AG09319 (cell line): ENCODE data around the gene ETV4.

Source experiments
- DNase-seq: peaks from one replicate; pipeline ENCODE4 v3.0.0-alpha.2; 2010; ENCODE audit warnings: low read depth; ENCODE audit errors: extremely low read depth
- TF ChIP-seq, protein P1 (sequence below): IDR thresholded peaks from 2 replicates; pipeline ENCODE4 v1.5.1; 2011; ENCODE audit warnings: low read depth, mild to moderate bottlenecking, inconsistent platforms, low read length, moderate library complexity

The ETV4 gene

DNA sequence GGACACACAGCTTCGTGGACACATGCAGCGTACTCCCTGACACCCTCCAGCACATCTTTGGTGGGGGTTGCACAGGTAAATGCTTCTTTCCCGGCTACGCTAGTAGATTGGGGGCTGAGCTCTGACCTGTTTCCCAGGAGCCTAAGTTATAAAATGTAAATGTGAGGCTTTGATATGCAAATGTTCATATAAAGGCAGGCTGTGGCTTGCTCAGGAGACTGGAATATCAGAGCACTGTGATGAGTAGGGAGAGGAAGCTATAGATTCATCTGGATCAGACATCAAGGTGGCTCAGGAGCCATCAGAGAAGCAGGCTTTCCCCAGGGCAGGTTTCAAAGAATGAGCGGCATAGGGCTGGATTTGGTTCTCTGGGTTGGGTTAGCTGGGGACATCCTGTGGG is 3.4 kb upstream of the ETV4 start:
- TF ChIP-seq, protein P1, sequence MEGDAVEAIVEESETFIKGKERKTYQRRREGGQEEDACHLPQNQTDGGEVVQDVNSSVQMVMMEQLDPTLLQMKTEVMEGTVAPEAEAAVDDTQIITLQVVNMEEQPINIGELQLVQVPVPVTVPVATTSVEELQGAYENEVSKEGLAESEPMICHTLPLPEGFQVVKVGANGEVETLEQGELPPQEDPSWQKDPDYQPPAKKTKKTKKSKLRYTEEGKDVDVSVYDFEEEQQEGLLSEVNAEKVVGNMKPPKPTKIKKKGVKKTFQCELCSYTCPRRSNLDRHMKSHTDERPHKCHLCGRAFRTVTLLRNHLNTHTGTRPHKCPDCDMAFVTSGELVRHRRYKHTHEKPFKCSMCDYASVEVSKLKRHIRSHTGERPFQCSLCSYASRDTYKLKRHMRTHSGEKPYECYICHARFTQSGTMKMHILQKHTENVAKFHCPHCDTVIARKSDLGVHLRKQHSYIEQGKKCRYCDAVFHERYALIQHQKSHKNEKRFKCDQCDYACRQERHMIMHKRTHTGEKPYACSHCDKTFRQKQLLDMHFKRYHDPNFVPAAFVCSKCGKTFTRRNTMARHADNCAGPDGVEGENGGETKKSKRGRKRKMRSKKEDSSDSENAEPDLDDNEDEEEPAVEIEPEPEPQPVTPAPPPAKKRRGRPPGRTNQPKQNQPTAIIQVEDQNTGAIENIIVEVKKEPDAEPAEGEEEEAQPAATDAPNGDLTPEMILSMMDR, result no peak

DNA sequence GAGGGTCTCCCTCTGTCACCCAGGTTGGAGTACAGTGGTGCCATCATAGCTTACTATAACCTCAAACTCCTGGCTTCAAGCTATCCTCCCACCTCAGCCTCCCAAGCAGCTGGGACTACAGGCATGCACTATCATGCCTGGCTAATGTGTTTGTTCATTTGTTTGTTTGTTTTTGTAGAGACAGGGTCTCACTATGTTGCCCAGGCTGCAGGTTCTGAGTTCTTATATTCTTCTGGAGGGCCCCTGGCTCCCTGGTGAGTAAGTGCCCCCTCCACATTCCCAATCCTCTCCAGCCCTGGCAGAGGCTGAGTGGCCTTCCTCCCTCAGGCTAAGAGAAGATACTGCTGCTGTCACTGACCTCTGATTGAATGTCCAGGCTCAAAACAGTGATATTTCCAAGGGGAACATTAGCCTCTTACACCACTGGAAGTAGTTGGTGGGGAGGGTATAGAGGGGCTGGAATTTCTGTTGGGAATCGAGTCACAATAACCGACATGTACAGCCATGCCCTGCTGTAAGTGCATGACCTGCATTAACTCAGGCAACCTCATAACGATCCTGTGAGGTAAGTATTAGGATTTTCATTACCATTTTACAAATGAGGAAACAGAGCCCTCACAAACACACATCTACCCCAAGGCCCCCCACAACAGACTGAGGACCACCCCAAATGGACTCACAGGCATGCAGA is 2.7 kb upstream of the ETV4 start:
- DNase-seq, result no peak
- TF ChIP-seq, protein P1, result no peak

More for the DNA sequence above, 3.4 kb upstream of the ETV4 start:
- no peak for DNase-seq

DNA sequence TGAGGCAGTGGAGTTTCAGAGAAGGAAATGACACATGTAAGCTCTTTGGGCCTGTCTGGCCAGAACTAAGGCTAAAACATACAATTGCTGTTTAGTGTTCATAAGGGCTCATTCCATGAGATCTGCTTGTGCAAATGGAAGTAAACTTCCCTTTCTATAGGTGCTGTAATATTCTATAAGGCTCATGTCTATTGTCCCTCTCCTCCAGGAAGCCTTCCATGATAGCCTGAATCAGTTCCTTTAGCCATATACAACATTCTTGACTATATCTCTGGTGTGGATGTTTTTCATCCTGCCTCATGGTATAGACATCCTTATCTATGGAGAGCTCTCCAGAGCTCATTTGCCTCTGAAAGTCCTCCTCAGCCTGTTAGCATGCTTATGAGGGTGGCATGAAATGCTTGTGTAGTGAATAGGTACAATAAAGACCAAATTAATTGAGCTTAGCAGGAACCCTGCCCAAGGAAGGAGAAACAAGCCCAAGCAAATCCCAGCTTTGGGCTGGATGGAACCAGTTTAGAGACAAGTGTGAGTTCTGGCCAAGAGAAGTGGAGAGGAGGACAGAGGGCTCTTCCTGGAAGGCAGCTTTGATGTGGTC is 1.6 kb upstream of the ETV4 start:
- DNase-seq, result no peak
- TF ChIP-seq, protein P1, result no peak

DNA sequence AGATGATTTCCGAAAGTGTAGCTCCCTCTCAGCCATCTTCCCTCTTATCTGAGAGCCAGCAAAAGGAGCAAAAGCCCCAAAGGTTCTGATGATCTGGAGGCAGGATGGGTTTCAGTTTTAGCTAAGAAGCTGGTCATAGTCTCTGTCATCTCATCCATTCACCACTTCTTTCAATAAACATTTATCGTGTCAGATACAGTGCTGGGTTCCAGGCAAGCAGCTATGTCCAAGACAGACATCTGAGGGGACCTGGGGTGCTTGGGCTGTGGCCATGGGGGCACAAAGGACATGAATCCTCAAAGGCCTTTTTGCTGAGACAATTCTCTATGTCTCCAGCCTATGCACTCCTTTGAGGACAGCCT is 1.0 kb upstream of the ETV4 start:
- TF ChIP-seq, protein P1, result no peak

DNA sequence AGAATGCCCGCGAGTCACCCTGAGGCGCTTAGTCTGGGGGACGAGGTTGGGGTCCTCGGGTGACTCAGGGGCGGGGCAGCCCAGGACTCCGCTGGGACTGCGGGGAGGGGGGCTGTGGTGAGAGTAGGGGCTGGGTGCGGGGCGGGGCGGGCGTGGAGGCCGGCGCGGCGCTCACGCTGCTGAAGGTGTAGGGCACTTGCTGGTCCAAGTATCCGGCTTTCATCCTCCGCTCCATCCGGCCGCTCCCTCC is 832 bp downstream of the ETV4 start:
- DNase-seq, result no peak
- TF ChIP-seq, protein P1, result no peak

More for the DNA sequence above, 1.0 kb upstream of the ETV4 start:
- no peak for DNase-seq

DNA sequence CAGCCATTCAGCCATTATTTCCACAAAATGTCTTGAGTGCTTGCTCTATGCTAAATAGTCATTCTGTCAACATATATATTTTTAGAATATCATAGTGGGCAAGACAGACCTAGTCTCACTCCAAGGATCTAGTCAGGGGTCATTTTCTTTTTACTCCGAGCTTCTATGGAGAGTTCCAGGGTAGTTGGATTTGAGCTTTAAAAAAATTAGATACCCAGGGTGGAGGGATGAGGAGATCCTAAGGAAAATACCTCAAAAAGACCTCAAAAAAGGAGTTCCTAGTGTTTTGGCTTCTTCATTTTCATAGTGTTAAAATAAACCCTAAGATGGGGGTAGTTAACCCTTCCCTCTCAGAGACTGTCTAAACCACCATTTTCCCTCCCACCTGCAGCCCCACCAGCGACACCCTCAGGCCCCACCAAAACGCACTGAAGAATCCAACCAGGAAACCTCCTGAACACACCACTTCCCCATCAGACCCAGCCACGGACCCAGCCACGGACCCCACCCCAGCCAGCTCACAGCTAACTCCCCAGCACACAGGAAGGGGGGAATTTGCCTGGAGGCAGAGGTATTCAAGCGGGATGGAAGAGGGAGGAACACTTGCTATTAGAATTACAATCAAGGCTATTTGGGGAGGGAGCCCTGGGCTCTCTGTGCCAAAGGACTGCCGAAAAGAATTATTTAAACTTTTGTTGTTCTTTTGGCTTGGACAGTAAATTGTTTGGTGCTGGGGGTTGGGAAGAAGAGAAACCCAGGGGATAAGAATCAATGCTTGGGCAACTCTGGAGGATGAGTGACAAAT is 2.2 kb downstream of the ETV4 start:
- TF ChIP-seq, protein P1, result no peak
- DNase-seq, result no peak

DNA sequence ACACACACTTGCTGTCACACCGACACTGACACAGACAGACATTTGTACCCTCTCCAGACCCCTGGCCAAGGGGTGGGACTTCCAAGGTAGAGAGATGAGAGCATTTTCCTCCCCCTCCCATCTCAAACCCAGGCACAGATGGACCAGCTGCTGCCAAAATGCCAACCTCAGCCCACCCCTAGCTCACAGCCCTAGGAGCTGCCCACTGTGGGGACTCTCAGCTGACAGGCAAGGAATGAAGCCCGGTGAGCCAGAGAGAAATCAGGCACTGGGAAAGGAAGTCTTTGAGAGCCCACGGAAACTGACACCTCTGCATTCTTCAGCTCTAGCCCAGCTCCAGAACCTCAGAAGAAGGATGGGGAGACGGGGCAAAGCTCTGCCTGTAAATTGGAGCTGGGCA is 2.8 kb downstream of the ETV4 start:
- TF ChIP-seq, protein P1, result no peak
- no peak for DNase-seq
